IPS DF 4.7 (cell line): ENCODE measurements around the gene DCUN1D4.
A peak's percentile ranks its signal among the peaks of the same experiment; 100 is the strongest.

ENCODE experiments used
- DNase-seq: peaks from one replicate; pipeline ENCODE4 v3.0.0-alpha.2; 2013; ENCODE audit warnings: low spot score; ENCODE audit errors: extremely low read depth

The DCUN1D4 gene

GRCh38 chr4:51842554-51843308 is at the start of gene DCUN1D4:
TSS of gene DCUN1D4 (plus strand) at chr4:51843153. CDS start at chr4:51843243, 90 bp downstream.
- peak; percentile 95 for DNase-seq

- no peak for DNase-seq
These were observed 22.3 kb upstream of the DCUN1D4 start for GRCh38 chr4:51820443-51821234.

- DNase-seq = no peak
These were observed 17.6 kb upstream of the DCUN1D4 start for GRCh38 chr4:51825341-51825740.

GRCh38 chr4:51830156-51830720 is 12.7 kb upstream of the DCUN1D4 start:
- no peak for DNase-seq

- no peak for DNase-seq
These were observed 11.8 kb upstream of the DCUN1D4 start for GRCh38 chr4:51831133-51831532.

- DNase-seq = no peak
These were observed 9.7 kb upstream of the DCUN1D4 start for GRCh38 chr4:51833236-51833635.

- DNase-seq = no peak
These were observed 7.9 kb upstream of the DCUN1D4 start for GRCh38 chr4:51835079-51835478.

GRCh38 chr4:51835855-51836254 is 7.1 kb upstream of the DCUN1D4 start:
- no peak for DNase-seq

- no peak for DNase-seq
These were observed 6.4 kb upstream of the DCUN1D4 start for GRCh38 chr4:51836549-51836948.

- DNase-seq = no peak
These were observed 2.2 kb upstream of the DCUN1D4 start for GRCh38 chr4:51840781-51841180.

GRCh38 chr4:51842167-51842553 is 793 bp upstream of the DCUN1D4 start:
- DNase-seq = no peak

GRCh38 chr4:51843309-51844152 is 578 bp downstream of the DCUN1D4 start:
- DNase-seq = no peak

GRCh38 chr4:51844153-51845054 is 1.5 kb downstream of the DCUN1D4 start:
- peak; percentile 51 for DNase-seq

GRCh38 chr4:51845055-51845426 is 2.1 kb downstream of the DCUN1D4 start:
- no peak for DNase-seq

GRCh38 chr4:51845711-51846110 is 2.8 kb downstream of the DCUN1D4 start:
- DNase-seq = no peak

- DNase-seq = no peak
These were observed 6.5 kb downstream of the DCUN1D4 start for GRCh38 chr4:51849430-51849829.

GRCh38 chr4:51850294-51850693 is 7.3 kb downstream of the DCUN1D4 start:
- no peak for DNase-seq

- no peak for DNase-seq
These were observed 8.4 kb downstream of the DCUN1D4 start for GRCh38 chr4:51851090-51851936.

- no peak for DNase-seq
These were observed 9.0 kb downstream of the DCUN1D4 start for GRCh38 chr4:51851937-51852290.
